Colonic mucosa (tissue), 4 donors: ENCODE measurements around the gene GALNT16. TPM values are rescaled to one million over a fixed set of nuclear protein-coding genes. Genes with fewer than 3 reads are reported as not detected.

ENCODE experiments used
- DNase-seq: peaks from one replicate; pipeline ENCODE4 v3.0.0-alpha.2; 2020
- H3K27ac ChIP-seq: fragments of 200-600 bp; one replicate; pipeline ENCODE4 v1.8.0; 2021
- H3K27me3 ChIP-seq: fragments of 200-600 bp; one replicate; pipeline ENCODE4 v1.8.0; 2021
- H3K36me3 ChIP-seq: fragments of 200-600 bp; one replicate; pipeline ENCODE4 v1.8.0; 2021
- H3K4me1 ChIP-seq: fragments of 200-600 bp; one replicate; pipeline ENCODE4 v1.8.0; 2021; ENCODE audit warnings: mild to moderate bottlenecking
- H3K4me3 ChIP-seq: fragments of 200-600 bp; one replicate; pipeline ENCODE4 v1.8.0; 2021
- H3K9ac ChIP-seq, 2 donors: one replicate each; pipeline ENCODE4 v1.7.0; 2013; ENCODE audit warnings: control low read depth in 2 of 2, low read depth in 2 of 2, low read length in 2 of 2
- H3K9me3 ChIP-seq: fragments of 200-600 bp; one replicate; pipeline ENCODE4 v1.8.0; 2021
- intact Hi-C: fragments of 100-400 bp; cut with DNase I; formaldehyde crosslinking; loops from one replicate; pipeline ENCODE4 v1.14.1; 2022
- total RNA-seq, 2 donors: library from RNA; stranded (reverse); fragmentation: NEBNext Ultra II Directional in 1 of 2; extraction: Animal tissue kit (Norgen Biotek cat#: 25700) in 1 of 2; gene quantifications; one replicate each; pipeline ENCODE4 v1.2.1, GENCODE V29; 2021
- TF ChIP-seq, protein P1 (sequence below): fragments of 200-600 bp; IDR thresholded peaks from one replicate; pipeline ENCODE4 v1.8.0; 2022; ENCODE audit warnings: antibody characterized with exemption, mild to moderate bottlenecking
- donor health status: healthy.
- donor health status: DM: no; HTN: no; CAD: no.
- donor health status: DM: no; HTN: no; CAD: no.

The GALNT16 gene
- total RNA-seq, 2 donors from 2014 or later = 0.22 to 1.6 TPM

DNA sequence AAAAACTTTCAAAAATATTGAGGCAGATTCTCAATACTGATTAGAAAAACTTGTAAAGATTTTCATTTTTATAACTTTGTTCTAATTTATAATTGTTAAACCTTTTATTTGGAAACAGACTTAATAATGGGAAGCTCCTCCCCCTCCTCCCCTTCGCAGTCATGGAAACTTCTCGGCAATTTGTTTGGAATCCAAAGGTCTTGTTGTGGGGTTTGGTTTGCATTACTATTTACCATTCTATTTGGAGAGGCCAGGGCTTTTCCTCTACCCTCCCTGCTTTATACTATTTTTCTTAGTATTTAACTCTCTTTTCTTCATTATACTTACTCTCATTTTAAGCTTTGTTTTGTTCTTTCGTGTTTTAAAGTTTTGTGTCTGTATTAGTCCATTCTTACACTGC lies 144.5 kb downstream of the GALNT16 start:
- H3K9me3 ChIP-seq = no peaks in the 10 kb centered on the region
- H3K4me3 ChIP-seq = no peak overlapping the region
- peaks cover 22% of the 10 kb centered on the region for H3K4me1 ChIP-seq
- no peak overlapping the region for H3K27ac ChIP-seq
- TF ChIP-seq, protein P1, sequence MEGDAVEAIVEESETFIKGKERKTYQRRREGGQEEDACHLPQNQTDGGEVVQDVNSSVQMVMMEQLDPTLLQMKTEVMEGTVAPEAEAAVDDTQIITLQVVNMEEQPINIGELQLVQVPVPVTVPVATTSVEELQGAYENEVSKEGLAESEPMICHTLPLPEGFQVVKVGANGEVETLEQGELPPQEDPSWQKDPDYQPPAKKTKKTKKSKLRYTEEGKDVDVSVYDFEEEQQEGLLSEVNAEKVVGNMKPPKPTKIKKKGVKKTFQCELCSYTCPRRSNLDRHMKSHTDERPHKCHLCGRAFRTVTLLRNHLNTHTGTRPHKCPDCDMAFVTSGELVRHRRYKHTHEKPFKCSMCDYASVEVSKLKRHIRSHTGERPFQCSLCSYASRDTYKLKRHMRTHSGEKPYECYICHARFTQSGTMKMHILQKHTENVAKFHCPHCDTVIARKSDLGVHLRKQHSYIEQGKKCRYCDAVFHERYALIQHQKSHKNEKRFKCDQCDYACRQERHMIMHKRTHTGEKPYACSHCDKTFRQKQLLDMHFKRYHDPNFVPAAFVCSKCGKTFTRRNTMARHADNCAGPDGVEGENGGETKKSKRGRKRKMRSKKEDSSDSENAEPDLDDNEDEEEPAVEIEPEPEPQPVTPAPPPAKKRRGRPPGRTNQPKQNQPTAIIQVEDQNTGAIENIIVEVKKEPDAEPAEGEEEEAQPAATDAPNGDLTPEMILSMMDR = no peak
- intact Hi-C loops = no loop called here
- no peaks in the 10 kb centered on the region for H3K27me3 ChIP-seq
- no peak for DNase-seq
- no peak overlapping the region for H3K9ac ChIP-seq
- no peaks in the 10 kb centered on the region for H3K36me3 ChIP-seq

DNA sequence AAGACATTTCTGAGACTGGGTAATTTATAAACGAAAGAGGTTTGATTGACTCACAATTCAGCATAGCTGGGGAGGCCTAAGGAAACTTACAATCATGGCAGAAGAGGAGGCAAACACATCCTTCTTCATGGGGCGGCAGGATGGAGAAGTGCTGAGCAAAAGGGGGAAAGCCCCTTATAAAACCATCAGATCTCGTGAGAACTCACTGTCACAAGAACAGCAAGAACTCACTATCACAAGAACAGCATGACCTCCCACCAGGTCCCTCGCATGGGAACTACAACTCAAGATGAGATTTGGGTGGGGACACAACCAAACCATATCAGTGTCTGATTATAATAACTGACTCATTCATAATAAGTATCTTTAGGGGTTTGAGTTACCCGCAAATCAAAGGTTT lies 144.9 kb downstream of the GALNT16 start:
- DNase-seq = no peak
- Histone ChIP-seq H3K36me3 (no peaks in the 10 kb centered on the region), H3K27me3 (no peaks in the 10 kb centered on the region), H3K27ac (no peak overlapping the region), H3K9ac (no peak overlapping the region), H3K9me3 (no peaks in the 10 kb centered on the region), H3K4me3 (no peak overlapping the region), H3K4me1 (peaks cover 19% of the 10 kb centered on the region)
- intact Hi-C loops = no loop called here
- TF ChIP-seq, protein P1 = no peak

DNA sequence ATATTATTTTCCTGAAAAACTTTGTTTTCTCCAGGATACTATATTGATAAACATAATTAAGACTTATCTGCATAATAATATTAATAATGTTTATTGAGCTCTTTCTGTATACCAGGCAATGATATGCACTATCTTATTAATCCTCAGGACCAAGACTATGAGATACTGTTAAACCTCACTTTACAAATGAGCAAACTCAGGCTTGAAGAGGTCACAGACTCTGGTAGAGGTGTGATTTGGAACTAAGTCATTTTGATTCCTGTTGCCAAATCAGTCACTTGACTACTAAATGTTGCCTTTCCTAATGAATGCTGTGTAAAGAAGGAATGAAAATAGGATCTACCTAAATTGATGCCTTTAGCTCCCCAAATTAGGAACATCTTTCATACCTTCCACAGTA lies 145.8 kb downstream of the GALNT16 start:
- Histone ChIP-seq H3K27me3 (no peaks in the 10 kb centered on the region), H3K9ac (no peak overlapping the region), H3K36me3 (no peaks in the 10 kb centered on the region), H3K4me1 (peaks cover 11% of the 10 kb centered on the region), H3K9me3 (no peaks in the 10 kb centered on the region), H3K4me3 (no peak overlapping the region), H3K27ac (no peak overlapping the region)
- TF ChIP-seq, protein P1 = no peak
- no peak for DNase-seq
- intact Hi-C loops = no loop called here

Other genes with a start within 250 kb of the GALNT16 start
- 10 to 100 TPM; 29.9 to 41.6 TPM for gene DCAF5, start 107.0 kb upstream of the GALNT16 start, total RNA-seq
- 10 to 100 TPM; 21.9 to 24.2 TPM for gene EXD2, start 68.7 kb upstream of the GALNT16 start, total RNA-seq
- 100 to 1,000 TPM; 118 to 192 TPM for gene ERH, start 138.1 kb downstream of the GALNT16 start, total RNA-seq
- 10 to 100 TPM; 79.7 to 83.1 TPM for gene SLC39A9, start 138.5 kb downstream of the GALNT16 start, total RNA-seq
- under 1 TPM; 0.05 to 0.10 TPM for gene PLEKHD1, start 224.6 kb downstream of the GALNT16 start, total RNA-seq